Measurements from ENCODE around the gene CSDE1.
A peak's percentile ranks its signal among the peaks of the same experiment; 100 is the strongest.

The CSDE1 gene

DNA sequence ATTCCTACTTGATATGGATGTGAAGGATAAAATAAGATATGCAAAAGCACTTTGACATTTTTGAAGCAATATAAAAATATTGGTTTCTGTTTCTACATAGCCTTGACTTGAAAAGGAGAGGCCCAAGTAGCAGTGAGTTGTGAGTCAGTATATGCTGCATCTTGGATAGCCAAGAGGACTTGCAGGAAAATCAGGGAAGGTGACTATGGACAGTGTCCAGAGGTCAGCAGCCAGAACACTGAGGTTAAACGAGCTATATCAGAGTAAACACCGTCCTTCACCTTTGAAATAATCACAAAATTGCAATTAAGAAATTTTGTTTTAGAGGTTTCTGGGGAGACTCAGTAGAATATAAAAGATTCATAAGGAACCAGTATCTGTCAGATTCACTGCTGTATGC, 55.9 kb downstream of the CSDE1 start:
- no peak for DNase-seq (ENCODE audit: low read depth in 2 of 2)

DNA sequence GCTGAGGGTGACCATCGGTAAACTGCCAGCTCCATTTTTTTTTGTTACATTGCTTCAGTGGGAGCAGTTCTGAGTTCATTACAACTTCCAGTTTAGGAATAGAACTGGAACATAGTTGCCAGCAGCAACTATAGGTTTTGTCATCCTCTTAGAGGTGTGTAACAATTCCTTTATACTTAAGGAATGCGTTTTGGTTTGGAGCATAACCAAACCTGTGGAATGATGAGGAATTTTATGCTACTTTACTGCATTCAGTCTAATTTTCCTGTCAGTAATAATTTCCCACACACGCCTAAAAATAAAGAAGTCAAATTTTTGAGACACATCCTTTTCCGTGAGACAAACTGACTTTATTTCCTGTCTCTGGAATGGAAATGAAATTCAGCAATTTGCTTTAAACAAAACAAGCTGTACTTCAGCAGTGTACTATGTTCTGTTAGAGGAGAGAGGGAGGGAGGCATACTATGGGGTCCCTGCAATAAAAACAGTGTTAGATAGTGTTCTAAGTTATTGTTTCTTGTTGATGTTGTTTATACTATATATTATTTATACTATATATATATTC, 57.7 kb downstream of the CSDE1 start:
- no peak for DNase-seq (ENCODE audit: low read depth in 2 of 2)

DNA sequence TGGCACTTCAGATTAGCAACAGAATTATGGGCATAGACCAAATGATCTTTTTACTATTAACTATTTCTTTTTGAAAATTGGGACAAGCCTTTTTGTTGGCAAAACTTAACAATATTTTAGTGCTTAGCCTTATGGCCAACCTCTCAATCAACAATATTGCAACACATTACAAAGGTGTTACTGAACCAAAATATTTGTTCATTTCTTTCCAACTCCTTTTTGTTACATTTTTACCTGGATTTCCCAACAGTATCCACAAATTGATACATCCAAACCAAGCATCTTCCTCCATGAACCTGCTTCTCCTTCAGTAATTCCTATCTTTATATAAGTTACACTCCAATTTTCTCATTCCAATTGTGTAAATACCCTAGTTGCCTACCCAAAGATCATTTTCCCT, 61.0 kb downstream of the CSDE1 start:
- DNase-seq (ENCODE audit: low read depth in 2 of 2), result no peak

DNA sequence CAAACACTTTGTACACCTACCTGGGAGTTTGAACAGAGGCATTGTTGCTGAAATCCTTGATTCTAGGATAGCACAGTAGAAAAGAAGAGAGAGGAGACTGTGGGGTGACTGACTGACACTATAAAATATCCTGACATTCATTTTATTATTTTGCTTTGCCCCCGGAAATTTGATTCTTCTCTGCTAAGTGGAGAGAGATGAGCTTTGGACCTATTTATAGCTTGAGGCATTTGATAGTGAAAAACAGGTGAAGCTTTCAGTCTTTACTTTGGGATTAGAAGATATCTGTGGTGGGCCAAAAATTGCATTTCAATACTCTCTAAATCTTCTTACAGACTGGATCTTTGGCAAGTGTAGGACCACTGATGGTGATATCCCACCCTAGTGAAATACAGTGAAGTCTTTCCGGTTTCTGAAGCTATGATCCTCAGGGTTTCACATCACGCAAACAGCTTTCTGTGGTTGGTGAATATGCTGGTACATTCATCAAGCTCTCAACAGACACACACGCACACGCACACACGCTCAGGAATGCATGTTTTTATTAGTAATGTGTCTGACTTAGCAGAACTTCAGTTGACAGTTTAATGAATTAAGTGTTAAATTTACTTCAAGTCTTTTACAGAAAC, 62.2 kb downstream of the CSDE1 start, which contains the start of gene AMPD1:
TSS of gene AMPD1 (minus strand) at position 117 of the 629 bp plus-strand sequence. CDS start at position 42, 75 bp downstream.
- DNase-seq (ENCODE audit: low read depth in 2 of 2), result no peak

DNA sequence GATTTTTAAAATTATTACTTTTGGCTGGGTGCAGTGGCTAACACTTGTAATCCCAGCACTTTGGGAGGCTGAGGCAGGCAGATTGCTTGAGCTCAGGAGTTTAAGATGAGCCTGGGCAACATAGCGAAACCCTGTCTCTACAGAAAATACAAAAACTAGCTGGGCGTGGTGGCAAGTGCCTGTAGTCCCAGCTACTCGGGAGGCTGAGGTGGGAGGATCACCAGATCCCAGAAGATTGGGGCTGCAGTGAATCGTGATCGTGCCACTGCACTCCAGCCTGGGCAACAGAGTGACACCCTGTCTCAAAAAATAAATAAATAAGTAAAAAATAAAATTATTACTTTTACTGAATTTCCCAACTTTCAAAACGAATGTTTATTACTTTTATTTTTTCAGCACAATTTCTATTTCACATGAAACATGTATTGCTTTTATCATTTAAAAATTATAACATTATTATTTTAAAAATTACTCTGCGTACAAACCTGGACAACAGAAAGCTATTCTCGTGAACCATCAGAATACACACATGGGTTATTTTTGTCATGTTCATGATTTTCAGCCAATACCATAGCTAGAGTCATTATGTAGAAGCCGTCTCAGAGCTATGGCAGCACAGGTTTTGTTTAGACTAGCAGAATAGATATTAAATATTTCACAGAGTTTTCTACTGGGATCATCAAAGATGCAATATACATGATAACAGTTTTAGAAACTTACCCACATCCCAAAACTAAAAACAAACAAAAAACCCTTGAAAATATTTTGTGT, 63.1 kb downstream of the CSDE1 start:
- no peak for DNase-seq (ENCODE audit: low read depth in 2 of 2)

DNA sequence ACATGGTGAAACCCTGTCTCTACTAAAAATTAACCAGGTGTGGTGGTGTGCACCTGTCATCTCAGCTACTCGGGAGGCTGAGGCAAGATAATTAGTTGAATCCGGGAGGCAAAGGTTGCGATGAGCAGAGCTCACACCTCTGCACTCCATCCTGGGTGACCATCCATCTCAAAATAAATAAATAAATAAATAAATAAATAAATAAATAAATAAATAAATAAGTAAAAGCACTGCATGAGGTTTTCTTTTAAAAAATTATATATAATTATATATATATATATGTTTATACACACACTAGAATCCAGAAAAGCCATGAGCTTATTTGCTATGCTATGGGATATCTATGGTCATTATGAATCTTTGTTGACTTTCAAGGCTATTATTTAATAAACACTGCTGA, 64.8 kb downstream of the CSDE1 start:
- no peak for DNase-seq (ENCODE audit: low read depth in 2 of 2)

DNA sequence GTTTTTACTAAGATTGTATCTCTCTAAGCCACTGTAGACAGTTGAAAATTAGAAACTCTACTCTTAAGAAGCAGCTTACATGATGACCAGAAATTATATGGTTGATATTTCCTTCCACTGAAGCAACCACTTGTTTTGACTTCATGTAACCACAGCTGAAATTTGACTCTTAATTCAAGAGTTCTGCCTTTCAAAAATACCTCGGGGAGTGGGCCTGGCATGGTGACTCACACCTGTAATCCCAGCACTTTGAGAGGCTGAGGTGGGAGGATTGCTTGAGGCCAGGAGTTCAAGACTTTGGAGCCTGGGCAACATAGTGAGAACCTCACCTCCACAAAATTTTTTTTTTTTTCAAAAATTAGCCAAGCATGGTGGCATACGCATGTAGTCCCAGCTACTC, 66.7 kb downstream of the CSDE1 start:
- no peak for DNase-seq (ENCODE audit: low read depth in 2 of 2)

DNA sequence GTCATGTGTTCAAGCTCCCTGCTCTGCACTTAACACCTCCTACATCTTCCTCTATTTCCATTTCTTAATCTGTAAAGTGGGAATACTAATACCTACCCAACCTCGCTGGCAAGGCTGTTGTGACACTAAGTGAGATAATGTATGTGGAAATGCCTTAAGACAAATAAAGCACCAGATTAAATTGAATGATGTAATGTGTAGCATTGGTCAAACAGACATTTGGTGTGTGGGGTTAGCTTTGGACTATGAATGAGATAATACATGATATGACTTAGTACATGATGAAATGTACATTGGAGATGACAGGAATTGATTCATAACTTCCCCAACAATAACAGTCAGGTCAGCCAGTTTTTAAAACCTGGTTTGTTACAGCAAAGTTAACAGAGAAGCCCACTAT, 67.6 kb downstream of the CSDE1 start:
- no peak for DNase-seq (ENCODE audit: low read depth in 2 of 2)

DNA sequence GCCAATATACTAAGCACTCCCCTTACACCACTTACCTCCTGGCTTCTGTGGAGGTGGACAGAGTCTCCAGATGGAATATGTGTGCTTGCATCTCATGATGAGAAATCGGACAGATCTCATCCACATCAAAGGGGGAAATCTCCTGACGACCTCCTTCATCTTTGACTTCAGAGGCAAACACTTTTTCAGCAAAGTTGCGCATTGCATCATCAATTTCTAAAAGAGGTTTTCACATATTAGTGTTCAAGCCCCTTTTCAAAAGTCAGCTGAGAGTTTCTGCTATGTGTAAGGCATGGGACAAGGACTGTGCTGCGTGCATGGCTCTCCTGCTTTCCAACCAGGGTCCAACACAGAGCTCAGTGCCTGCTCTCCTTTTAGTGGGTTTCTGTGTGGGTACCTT, 69.3 kb downstream of the CSDE1 start:
- DNase-seq (ENCODE audit: low read depth in 2 of 2), result no peak

DNA sequence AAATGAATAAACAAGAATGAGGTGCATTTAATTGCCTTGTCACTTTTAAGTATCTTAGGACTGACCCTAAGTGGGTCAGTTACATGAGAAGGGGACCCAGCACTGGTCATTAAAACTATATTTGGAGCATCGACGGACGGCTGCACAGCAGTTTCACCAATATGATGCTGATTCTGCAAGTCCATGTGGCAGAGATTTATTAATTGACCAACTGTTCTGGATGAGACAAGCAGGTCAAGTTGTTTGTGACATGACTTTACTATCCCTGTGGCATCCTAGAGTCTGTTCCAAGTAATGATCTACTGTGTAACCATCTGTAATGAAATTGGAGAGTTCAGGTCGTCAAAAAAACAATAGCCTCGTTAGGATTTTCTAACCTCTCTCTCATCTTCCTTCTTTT, 71.9 kb downstream of the CSDE1 start:
- DNase-seq (ENCODE audit: low read depth in 2 of 2), result no peak

DNA sequence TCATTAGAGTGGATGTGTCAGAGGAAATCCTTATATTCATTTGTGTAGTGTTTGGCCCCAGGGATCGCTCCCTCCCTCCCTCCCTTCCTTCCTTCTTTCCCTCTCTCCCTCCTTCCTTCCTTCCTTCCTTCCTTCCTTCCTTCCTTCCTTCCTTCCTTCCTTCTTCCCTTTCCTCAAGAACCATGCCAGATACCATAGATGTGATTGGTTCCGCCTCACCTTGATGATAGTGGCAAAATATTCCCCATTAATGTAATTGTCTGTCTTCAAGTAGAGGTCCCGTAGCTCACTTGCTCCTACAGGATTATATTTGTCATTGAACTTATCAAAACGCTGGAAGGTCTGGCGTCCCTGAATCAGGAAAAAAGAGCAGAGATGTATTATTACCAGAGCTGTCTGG, 80.1 kb downstream of the CSDE1 start:
- DNase-seq (ENCODE audit: low read depth in 2 of 2), result no peak

DNA sequence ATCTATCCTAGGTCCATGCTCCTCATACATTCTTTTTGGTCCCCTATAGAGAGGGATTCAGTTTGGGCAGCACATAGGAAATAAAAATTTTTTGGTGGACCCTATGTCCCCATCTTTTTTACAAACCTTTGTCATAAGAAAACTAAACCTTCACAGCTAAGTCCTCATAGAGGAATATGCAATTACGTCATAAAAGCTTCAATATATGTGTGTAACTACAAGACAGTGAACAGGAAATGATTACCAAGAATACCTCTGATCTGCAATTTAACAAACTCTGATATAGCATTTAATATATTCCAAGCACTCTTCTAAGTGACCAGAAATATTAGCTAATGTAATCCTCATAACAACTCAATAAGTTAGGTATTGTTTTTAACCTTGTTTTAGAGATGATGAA, 81.7 kb downstream of the CSDE1 start:
- no peak for DNase-seq (ENCODE audit: low read depth in 2 of 2)

DNA sequence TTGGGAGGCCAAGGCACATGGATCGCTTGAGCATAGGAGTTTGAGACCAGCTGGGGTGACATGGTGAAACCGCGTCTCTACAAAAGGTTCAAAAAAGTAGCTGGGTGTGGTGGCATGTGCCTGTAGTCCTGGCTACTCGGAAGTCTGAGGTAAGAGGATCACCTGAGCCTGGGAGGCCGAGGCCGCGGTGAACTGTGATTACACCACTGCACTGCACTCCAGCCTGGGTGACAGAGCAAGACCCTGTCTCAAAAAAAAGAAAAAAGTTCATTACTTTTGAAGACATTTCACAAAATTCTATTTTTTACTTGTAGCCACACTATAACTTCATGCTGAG, 85.9 kb downstream of the CSDE1 start:
- no peak for DNase-seq (ENCODE audit: low read depth in 2 of 2)

DNA sequence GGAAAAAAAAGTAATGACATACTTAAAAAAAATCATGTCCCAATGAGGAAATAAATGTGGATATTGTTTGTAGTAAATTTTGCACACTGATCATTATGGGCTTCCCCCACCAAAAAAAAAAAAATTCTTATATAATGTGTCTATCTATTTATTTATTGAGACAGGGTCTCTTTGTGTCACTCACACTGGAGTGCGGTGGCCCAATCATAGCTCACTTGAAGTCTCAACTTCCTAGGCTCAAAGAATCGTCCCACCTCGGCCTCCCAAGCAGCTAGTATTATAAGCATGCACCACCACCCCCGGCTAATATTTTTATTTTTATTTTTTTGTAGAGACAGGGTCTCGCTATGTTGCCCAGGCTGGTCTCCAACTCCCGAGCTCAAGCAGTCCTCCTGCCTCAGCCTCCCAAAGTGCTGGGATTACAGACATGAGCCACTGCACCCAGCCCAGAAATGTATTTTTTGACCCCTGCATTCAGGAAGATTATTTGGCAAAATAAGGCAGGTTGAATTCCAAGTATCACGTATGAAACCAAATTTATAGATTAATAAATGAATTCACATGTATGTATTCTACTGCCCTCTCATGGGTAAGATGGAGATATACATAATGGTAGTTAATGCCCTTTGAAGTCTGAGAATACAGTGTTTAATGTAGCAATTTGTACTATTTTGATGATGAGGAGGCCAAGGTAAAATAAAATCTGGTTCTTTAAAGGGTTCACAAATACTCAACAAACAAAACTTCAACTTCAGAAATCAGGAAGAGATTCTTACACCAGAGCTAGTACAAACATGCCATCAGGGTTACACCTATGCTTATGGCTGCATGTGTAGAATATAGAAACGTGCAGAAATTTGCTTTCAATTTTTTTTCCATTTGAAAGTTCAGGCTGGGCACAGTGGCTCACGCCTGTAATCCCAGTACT, 86.5 kb downstream of the CSDE1 start:
- no peak for DNase-seq (ENCODE audit: low read depth in 2 of 2)

DNA sequence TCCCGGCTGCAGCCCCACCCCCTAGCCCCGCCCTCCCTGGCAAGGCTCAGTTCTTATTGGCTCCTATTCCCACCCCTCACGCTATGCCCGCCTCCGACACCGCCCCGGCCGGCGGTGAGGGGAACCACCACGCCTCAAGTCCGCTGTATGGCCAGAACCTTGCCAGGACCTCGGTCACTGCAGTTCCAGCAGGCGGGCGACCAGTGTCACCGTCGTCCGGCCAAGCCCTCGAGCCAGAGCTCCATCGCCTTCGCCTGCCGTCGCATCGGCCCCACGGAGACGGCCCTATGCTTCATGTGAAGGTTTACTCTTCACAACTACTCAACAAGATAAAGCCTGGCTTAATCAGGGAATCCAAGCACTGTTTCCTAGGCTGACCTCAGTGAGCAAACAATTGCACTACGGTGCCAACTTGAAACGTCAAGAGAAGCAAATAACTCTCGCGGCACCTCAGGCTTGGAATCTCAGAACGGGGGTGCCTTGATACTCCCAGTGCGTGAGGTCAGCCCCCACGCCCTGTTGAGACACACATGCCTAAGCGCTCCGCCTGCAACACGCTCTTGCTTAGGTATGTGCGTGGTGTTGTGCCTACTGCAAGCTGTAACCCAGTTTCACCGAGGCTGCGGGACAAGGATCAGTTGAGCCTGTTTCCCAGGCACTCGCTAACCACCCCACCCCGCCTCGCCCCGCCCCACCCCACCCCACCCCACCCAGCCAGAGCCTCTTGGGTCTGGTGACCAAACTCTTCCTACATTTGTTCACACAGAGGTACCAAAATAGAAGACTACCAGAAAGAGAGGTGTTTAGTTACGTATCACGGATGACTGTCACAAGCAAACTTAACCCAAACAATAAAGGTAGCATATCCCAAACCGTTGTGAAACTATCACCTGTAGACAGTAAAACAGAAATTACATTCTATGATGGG, 87.4 kb downstream of the CSDE1 start:
- DNase-seq (ENCODE audit: low read depth in 2 of 2), result peak; percentile 58 to 81

DNA sequence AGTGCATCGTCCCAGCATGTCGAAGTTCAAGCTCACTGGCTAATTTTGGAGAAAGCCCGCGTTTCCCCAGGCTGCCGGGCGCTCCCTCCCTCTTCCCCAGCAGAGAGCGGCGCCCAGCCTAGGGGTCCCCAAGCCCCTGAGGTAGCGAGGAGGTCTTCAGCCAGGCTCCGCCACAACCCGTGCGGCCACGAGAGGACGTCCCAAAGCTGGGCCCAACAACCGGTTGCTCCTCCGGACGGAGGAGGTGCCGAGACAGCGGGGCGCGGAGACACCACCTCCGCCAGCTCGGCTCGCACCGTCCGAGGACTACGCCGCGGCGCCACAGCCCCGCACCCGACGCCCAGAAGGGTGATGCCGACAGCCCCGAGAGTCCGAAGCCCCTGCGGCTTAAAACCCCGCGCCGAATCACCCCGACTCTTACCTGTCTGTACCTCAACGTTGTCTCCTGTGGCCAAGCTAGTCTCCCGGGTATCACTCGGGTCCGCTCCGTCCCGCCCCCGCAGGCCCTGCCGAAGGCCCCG, 88.2 kb downstream of the CSDE1 start, which contains the start of gene DENND2C:
TSS of gene DENND2C (minus strand) at position 488 of the 521 bp plus-strand sequence. CDS start 44,065 bp downstream, outside the sequence.
- no peak for DNase-seq (ENCODE audit: low read depth in 2 of 2)

DNA sequence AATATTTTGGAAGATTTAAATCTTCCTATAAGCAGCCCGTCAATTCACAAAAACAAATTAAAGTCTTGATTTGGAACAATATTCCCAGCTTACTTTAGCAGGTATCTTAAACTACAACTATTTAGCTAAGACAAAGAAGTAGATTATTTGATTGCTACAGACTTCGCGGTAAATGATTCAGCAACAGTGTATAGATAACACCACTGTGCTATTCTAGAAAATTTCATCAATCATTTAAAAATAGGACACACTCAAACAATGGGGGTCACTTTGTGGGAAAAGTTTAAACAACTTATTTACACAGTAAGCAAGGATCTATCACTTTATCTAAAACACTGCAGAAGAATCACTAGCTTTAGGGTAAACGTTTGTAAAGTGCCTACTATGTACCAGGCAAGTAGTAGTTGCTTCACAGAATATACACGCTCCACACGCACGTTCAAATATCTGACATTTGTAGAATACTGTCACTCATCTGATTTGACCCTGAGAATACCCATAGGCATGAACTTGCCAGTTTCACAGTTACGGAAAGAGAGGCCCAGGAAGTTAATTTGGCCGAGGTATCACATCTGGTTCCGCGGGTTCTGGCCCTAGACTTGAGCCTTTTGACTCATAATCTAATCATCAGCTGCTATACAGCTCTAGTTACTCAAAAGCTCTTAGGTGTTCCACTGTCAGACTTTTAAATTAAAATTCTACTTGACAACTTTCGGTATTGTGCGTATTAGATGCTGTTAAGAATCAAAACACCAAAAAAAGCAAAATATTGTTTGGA, 88.8 kb downstream of the CSDE1 start:
- no peak for DNase-seq (ENCODE audit: low read depth in 2 of 2)

DNA sequence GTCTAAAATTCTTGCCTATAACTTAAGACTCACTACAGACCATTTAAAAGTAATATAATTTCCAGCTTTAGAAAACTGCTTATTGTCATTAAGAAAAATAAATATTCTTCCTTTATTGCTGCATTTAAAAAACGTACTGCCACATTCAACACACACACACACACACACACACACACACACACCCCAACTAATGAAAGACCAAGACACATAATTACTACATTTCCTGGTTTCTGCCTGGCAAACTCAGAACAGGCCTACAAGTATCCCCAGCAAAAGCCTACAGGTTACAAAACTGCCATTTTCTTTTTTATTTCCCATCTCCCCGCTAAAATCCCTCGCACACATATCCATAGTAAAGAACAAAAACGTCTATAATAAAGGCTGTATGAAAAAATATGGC, 89.4 kb downstream of the CSDE1 start:
- DNase-seq (ENCODE audit: low read depth in 2 of 2), result no peak

DNA sequence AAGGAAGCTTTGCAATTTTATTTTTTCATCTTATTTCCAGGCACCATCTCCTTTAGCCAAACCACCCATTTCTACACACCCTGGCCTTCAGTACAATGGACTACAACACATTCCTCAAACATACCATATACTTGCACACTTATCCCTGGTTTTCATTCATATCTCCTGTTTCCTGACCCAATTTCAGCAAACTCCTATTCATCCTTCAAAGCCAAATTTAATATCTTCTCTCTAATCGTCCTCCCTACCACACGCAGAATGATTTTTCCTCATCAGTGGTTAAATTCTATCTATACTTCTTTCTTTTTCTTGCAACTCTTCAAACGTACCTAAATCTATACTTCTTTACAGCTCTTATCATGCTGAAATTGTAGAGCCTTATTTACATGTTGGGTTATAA, 90.8 kb downstream of the CSDE1 start:
- no peak for DNase-seq (ENCODE audit: low read depth in 2 of 2)
